DND-41 (cell line): Measurements from ENCODE around the gene LIPT2.

Source experiments
- EZH2 ChIP-seq: IDR thresholded peaks from 3 replicates; pipeline ENCODE4 v1.6.1; 2012; ENCODE audit warnings: borderline replicate concordance, low read depth, mild to moderate bottlenecking, moderate library complexity, low read length, inconsistent platforms; ENCODE audit not compliant: severe bottlenecking
- TF ChIP-seq, protein P1 (sequence below): IDR thresholded peaks from 2 replicates; pipeline ENCODE4 v1.5.1; 2012; ENCODE audit warnings: borderline replicate concordance, low read length, moderate library complexity, mild to moderate bottlenecking; ENCODE audit not compliant: poor library complexity, severe bottlenecking; ENCODE audit errors: extremely low read depth

GRCh38 chr11:74487875-74488274 is 5.6 kb downstream of the LIPT2 start:
- TF ChIP-seq, protein P1, sequence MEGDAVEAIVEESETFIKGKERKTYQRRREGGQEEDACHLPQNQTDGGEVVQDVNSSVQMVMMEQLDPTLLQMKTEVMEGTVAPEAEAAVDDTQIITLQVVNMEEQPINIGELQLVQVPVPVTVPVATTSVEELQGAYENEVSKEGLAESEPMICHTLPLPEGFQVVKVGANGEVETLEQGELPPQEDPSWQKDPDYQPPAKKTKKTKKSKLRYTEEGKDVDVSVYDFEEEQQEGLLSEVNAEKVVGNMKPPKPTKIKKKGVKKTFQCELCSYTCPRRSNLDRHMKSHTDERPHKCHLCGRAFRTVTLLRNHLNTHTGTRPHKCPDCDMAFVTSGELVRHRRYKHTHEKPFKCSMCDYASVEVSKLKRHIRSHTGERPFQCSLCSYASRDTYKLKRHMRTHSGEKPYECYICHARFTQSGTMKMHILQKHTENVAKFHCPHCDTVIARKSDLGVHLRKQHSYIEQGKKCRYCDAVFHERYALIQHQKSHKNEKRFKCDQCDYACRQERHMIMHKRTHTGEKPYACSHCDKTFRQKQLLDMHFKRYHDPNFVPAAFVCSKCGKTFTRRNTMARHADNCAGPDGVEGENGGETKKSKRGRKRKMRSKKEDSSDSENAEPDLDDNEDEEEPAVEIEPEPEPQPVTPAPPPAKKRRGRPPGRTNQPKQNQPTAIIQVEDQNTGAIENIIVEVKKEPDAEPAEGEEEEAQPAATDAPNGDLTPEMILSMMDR = peak; percentile 17
- no peak for TF ChIP-seq EZH2
